PFSK-1 (cell line): ENCODE data around the gene BRINP1.

Experiments
- FOXP2 ChIP-seq: optimal IDR thresholded peaks from 2 replicates; pipeline ENCODE3; 2011; ENCODE audit warnings: borderline replicate concordance, control low read depth, inconsistent platforms; ENCODE audit not compliant: insufficient read depth; ENCODE audit errors: extremely low read length, extremely low read depth
- POLR2AphosphoS5 ChIP-seq: IDR thresholded peaks from 2 replicates; pipeline ENCODE4 v1.6.1; 2012; ENCODE audit warnings: low read depth, mild to moderate bottlenecking, control low read depth, low read length, moderate library complexity
- SIN3A ChIP-seq: IDR thresholded peaks from 2 replicates; pipeline ENCODE4 v1.6.1; 2012; ENCODE audit warnings: mild to moderate bottlenecking, low read length, moderate library complexity, borderline replicate concordance; ENCODE audit not compliant: insufficient read depth
- TAF1 ChIP-seq: IDR thresholded peaks from 2 replicates; pipeline ENCODE4 v1.6.1; 2012; ENCODE audit warnings: low read length, control low read depth, borderline replicate concordance; ENCODE audit not compliant: insufficient read depth
- TF ChIP-seq, protein P1 (sequence below), 2 experiments: IDR thresholded peaks; 2 replicates each; pipeline versions ENCODE4 v1.6.1 to v1.8.0; 2011 to 2012; ENCODE audit warnings: low read depth in 2 of 2, low read length in 2 of 2, control low read depth in 1 of 2, inconsistent platforms in 1 of 2, mild to moderate bottlenecking in 1 of 2, moderate library complexity in 1 of 2; ENCODE audit not compliant: insufficient read depth in 1 of 2

The BRINP1 gene

DNA sequence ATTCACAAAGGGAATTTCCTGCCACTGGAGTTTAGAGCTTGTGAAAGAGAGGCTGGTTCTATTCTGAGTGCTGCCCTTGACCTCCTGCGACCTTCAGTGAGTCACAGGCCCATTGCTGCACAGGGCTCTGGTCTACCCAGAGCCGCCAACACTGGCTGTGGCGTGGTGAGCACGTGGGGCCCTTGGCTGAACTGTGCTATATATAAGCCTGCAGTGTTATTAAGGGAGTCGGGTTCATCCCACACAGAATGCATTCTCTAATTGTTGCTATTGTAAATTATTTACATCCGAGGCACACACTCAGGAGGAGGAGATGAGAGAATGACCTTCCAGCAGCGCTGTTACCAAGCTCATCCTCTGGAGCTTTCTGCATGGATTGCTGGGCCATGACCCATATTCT is 47.1 kb downstream of the BRINP1 start:
- TF ChIP-seq FOXP2 (peak; percentile 81), TAF1 (no peak)

DNA sequence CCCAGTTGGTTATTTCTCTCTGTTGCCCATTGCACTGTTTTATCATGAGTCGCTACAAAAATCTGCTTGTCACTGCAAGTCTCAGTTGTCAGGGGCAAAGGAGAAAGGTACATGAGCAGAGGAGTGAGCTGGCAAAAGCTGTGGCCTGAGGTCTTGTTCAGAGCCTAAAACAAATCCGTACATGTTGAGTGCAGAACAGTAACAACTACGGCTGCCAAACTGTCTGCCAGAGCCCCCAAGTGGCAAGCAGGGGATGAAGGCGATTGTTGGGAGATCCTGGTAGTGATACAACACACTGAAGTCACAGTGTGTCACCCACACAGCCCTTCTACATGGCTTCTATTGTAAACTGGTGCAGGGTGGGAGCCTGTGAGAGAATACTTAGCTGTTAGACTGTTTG is 50.9 kb downstream of the BRINP1 start:
- no peak for TF ChIP-seq FOXP2
- TF ChIP-seq, protein P1, sequence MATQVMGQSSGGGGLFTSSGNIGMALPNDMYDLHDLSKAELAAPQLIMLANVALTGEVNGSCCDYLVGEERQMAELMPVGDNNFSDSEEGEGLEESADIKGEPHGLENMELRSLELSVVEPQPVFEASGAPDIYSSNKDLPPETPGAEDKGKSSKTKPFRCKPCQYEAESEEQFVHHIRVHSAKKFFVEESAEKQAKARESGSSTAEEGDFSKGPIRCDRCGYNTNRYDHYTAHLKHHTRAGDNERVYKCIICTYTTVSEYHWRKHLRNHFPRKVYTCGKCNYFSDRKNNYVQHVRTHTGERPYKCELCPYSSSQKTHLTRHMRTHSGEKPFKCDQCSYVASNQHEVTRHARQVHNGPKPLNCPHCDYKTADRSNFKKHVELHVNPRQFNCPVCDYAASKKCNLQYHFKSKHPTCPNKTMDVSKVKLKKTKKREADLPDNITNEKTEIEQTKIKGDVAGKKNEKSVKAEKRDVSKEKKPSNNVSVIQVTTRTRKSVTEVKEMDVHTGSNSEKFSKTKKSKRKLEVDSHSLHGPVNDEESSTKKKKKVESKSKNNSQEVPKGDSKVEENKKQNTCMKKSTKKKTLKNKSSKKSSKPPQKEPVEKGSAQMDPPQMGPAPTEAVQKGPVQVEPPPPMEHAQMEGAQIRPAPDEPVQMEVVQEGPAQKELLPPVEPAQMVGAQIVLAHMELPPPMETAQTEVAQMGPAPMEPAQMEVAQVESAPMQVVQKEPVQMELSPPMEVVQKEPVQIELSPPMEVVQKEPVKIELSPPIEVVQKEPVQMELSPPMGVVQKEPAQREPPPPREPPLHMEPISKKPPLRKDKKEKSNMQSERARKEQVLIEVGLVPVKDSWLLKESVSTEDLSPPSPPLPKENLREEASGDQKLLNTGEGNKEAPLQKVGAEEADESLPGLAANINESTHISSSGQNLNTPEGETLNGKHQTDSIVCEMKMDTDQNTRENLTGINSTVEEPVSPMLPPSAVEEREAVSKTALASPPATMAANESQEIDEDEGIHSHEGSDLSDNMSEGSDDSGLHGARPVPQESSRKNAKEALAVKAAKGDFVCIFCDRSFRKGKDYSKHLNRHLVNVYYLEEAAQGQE (IDR thresholded peaks at IDR 0.05; ENCODE audit: insufficient read depth in 1 of 2, low read depth in 2 of 2, low read length in 2 of 2), result no peak

DNA sequence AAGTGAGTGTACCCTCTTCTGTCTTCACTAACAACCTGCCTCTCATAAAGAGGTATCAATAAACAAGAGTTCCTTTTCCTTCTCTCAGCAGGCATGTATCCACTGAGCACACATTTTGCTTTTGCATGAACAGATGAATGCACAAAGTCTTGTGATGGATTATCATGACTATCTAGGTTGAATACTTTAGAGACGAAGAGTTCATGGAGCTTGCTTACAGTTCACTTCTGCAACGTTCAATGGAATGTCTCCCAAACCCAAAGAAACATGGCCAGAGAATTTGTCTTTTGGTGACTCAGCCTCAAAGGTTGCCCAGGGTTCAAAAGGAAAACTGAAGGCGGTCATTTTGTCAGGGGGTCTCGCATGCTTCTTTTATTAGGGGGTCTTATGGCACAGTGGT is 55.4 kb downstream of the BRINP1 start:
- TF ChIP-seq FOXP2, result no peak
- no peak for TF ChIP-seq SIN3A
- TF ChIP-seq, protein P1 (IDR thresholded peaks at IDR 0.05; ENCODE audit: insufficient read depth in 1 of 2, low read depth in 2 of 2, low read length in 2 of 2), result no peak
- no peak for TF ChIP-seq TAF1
- TF ChIP-seq POLR2AphosphoS5, result no peak

DNA sequence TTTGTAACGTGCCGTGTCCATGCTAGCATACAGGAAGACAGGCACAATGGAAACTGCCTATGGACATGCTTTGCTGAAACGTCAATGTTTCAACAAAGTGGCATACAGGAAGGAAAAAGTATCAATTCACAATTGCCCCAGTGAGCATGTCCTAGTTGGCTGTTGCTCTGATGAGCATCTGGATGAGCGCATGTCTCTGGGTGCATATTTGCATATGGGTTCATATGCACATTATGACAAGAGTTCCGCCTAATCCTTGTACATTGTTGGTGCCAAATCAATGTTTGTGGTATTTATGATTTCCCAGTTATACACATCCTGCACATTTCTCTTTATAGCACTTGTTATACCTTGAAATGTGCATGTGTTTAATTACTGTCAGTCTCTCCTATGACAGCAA is 58.5 kb downstream of the BRINP1 start:
- TF ChIP-seq POLR2AphosphoS5, result no peak
- no peak for TF ChIP-seq TAF1
- TF ChIP-seq FOXP2, result no peak
- TF ChIP-seq SIN3A, result no peak
- TF ChIP-seq, protein P1 (IDR thresholded peaks at IDR 0.05; ENCODE audit: insufficient read depth in 1 of 2, low read depth in 2 of 2, low read length in 2 of 2), result no peak

DNA sequence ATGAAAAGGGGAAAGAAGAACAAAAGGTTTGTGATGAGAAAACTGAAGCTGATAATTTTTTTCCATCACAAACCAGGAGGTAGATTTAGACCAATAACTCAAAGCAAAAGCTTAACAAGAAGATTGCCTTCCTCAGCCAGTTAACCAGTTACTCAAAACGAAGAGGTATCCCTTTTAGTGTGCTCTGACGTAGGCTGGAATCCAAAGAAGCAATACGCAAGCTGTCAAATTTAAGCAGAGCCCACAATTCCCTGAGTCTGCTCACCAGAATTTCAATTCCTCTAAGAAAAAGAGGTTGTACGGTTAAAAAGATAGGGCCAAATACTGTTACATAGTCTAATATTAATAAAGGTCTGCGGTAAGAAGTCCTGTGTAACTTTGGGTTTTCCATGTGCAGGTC is 61.8 kb downstream of the BRINP1 start:
- TF ChIP-seq FOXP2 (no peak), SIN3A (no peak), POLR2AphosphoS5 (no peak), TAF1 (no peak)
- TF ChIP-seq, protein P1 (IDR thresholded peaks at IDR 0.05; ENCODE audit: insufficient read depth in 1 of 2, low read depth in 2 of 2, low read length in 2 of 2), result no peak
